Lower leg skin (tissue), 4 donors: ENCODE measurements around the gene IL25. TPM values are rescaled to one million over a fixed set of nuclear protein-coding genes. Genes with fewer than 3 reads are reported as not detected.
"Not testable (repeated sequence)": the region's sequence is repeated elsewhere in the genome, so short reads cannot be mapped to it uniquely, and the experiment has no call there.

Experiments
- DNase-seq, 2 donors: peaks; one replicate each; pipeline ENCODE4 v3.0.0-alpha.2; 2019; ENCODE audit warnings: low spot score in 2 of 2
- H3K4me3 ChIP-seq: fragments of 200-600 bp; sonication (generic); 2 replicates; pipeline ENCODE4 v1.5.1; 2017; ENCODE audit warnings: mild to moderate bottlenecking, low read depth; ENCODE audit not compliant: poor library complexity, severe bottlenecking
- CTCF ChIP-seq, 3 donors: fragments of 450-650 bp; IDR thresholded peaks; one replicate each; pipeline ENCODE4 v1.5.1; 2016; ENCODE audit warnings: antibody characterized with exemption in 3 of 3, mild to moderate bottlenecking in 3 of 3, moderate library complexity in 2 of 3
- POLR2A ChIP-seq, 2 donors: fragments of 450-650 bp; IDR thresholded peaks; one replicate each; pipeline ENCODE4 v1.6.1; 2016 to 2017; ENCODE audit warnings: antibody characterized with exemption in 2 of 2, mild to moderate bottlenecking in 1 of 2, moderate library complexity in 1 of 2
- WGBS, 2 donors: methylation state at CpG; one replicate each; pipeline ENCODE4 v1.1.5; 2018; 5-methylcytosine and 5-hydroxymethylcytosine counted together
- intact Hi-C: fragments of 100-400 bp; cut with DNase I; formaldehyde crosslinking; loops from one replicate; pipeline ENCODE4 v1.15.0; 2023; ENCODE audit warnings: low total_unique reads
- total RNA-seq, 4 donors: library from RNA; depleted of rRNA; stranded (reverse); fragments of >200 nt; gene quantifications; one replicate each; pipeline ENCODE4 v1.1.0, GENCODE V29; 2016

The IL25 gene
- total RNA-seq, 4 donors from 2014 or later = not detected

GRCh38 chr14:23414906-23415820, 42.6 kb downstream of the IL25 start:
- TF ChIP-seq CTCF (IDR thresholded peaks at IDR 0.05) = no peak
- TF ChIP-seq POLR2A (IDR thresholded peaks at IDR 0.05) = no peak
- DNase-seq = no peak
- no peak overlapping the region for H3K4me3 ChIP-seq
- intact Hi-C loops = no loop called here
- WGBS, 2 donors = 94 to 95% methylated on average over 39 of the region's 39 CpGs

- no peak overlapping the region for H3K4me3 ChIP-seq
- intact Hi-C loops = no loop called here
- 81 to 85% methylated on average over 21 of the region's 21 CpGs for WGBS, 2 donors
- no peak for TF ChIP-seq CTCF (IDR thresholded peaks at IDR 0.05)
- DNase-seq = no peak
These were observed 43.5 kb downstream of the IL25 start for GRCh38 chr14:23415821-23416778.

GRCh38 chr14:23416801-23417200, 44.2 kb downstream of the IL25 start:
- DNase-seq = no peak
- WGBS, 2 donors = 83 to 84% methylated on average over 11 of the region's 11 CpGs
- intact Hi-C loops = no loop called here
- TF ChIP-seq CTCF (IDR thresholded peaks at IDR 0.05) (no peak), POLR2A (IDR thresholded peaks at IDR 0.05) (no peak)
- no peak overlapping the region for H3K4me3 ChIP-seq

- intact Hi-C loops, H3K4me3 ChIP-seq, DNase-seq: not testable (repeated sequence)
- 81 to 85% methylated on average over 12 of the region's 12 CpGs for whole genome bisulfite sequencing, 2 donors
These were observed 44.7 kb downstream of the IL25 start for GRCh38 chr14:23417269-23417668.

- WGBS, 2 donors = 88 to 89% methylated on average over 11 to 21 of the region's 21 CpGs
- H3K4me3 ChIP-seq = no peak overlapping the region
- intact Hi-C loops = no loop called here
- TF ChIP-seq CTCF (IDR thresholded peaks at IDR 0.05) = no peak
- TF ChIP-seq POLR2A (IDR thresholded peaks at IDR 0.05) = no peak
- no peak for DNase-seq
These were observed 45.4 kb downstream of the IL25 start for GRCh38 chr14:23418021-23418420.

- 78 to 90% methylated on average over 6 to 7 of the region's 17 CpGs for WGBS, 2 donors
- DNase-seq, intact Hi-C loops: not testable (repeated sequence)
These were observed 47.0 kb downstream of the IL25 start for GRCh38 chr14:23419646-23420045.

More at GRCh38 chr14:23419646-23420045, 47.0 kb downstream of the IL25 start:
- not testable (repeated sequence) for H3K4me3 ChIP-seq
